Measurements from ENCODE around the gene MALT1.

MALT1 gene

GRCh38 chr18:58635891-58636290 lies 35.4 kb upstream of the MALT1 start:
- H3K27ac ChIP-seq, result no peak overlapping the region
- TF ChIP-seq, protein P1, sequence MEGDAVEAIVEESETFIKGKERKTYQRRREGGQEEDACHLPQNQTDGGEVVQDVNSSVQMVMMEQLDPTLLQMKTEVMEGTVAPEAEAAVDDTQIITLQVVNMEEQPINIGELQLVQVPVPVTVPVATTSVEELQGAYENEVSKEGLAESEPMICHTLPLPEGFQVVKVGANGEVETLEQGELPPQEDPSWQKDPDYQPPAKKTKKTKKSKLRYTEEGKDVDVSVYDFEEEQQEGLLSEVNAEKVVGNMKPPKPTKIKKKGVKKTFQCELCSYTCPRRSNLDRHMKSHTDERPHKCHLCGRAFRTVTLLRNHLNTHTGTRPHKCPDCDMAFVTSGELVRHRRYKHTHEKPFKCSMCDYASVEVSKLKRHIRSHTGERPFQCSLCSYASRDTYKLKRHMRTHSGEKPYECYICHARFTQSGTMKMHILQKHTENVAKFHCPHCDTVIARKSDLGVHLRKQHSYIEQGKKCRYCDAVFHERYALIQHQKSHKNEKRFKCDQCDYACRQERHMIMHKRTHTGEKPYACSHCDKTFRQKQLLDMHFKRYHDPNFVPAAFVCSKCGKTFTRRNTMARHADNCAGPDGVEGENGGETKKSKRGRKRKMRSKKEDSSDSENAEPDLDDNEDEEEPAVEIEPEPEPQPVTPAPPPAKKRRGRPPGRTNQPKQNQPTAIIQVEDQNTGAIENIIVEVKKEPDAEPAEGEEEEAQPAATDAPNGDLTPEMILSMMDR (conservative IDR thresholded peaks at IDR 0.05), result no peak
- TF ChIP-seq ZFX (IDR thresholded peaks at IDR 0.05), result no peak

DNA sequence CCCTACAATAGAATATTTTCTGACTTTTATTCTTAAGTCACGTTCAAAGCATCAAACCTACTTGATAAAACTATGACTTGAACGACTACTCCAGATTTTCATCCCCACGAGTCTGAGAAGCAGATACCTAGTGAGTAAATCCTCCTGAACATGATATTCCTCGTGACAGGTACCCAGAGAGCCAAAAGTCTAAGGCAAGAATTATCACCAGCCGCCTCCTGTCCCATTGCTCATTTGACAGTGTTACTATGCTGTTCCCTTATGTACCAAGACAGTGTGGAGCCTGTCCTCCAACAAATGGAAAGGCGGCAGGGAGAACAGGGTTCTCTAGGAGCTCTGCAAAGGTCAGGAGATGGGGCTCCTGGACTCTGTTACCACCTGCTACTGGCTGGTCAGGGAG lies 34.1 kb upstream of the MALT1 start:
- no peak overlapping the region for H3K27ac ChIP-seq
- TF ChIP-seq, protein P1 (conservative IDR thresholded peaks at IDR 0.05), result no peak

GRCh38 chr18:58637946-58638345 lies 33.3 kb upstream of the MALT1 start:
- no peak overlapping the region for H3K27ac ChIP-seq
- TF ChIP-seq, protein P1 (conservative IDR thresholded peaks at IDR 0.05), result no peak
- TF ChIP-seq ZFX (IDR thresholded peaks at IDR 0.05), result no peak

DNA sequence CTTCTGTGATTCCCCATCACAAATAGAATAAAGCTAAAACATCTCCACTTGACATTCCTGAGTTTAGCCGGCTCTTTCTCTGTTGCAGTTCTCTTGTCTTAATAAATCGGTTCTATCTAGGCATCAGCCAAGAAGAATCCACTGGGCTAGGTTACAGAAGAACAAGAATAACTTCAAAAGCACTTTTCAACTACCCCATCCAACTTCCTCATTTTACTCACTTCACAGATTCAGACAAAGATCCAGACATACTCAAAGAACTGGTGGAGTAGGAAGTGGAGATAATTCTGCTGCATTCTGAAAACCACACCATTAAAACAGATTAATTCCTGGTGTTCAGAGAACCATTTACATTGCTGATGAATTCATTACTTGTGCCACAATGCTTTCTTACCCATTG lies 32.8 kb upstream of the MALT1 start:
- TF ChIP-seq ZFX (IDR thresholded peaks at IDR 0.05), result no peak
- TF ChIP-seq, protein P1 (conservative IDR thresholded peaks at IDR 0.05), result no peak
- no peak overlapping the region for H3K27ac ChIP-seq

DNA sequence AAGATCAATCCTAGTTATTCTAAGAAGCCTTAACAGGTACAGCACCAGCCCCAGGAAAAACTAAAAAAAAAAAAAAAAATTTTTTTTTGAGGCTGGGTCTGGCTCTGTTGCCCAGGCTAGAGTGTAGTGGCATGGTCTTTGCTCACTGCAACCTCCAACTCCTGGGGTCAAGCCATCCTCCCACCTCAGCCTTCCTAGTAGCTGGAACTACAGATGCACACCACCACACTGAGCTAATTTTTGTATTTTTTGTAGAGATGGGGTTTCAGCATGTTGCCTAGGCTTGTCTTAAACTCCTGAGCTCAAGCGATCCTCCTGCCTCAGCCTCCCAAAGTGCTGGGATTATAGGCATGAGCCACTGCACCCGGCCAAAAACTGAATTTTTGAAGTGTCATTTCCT lies 32.0 kb upstream of the MALT1 start:
- H3K27ac ChIP-seq, result no peak overlapping the region

DNA sequence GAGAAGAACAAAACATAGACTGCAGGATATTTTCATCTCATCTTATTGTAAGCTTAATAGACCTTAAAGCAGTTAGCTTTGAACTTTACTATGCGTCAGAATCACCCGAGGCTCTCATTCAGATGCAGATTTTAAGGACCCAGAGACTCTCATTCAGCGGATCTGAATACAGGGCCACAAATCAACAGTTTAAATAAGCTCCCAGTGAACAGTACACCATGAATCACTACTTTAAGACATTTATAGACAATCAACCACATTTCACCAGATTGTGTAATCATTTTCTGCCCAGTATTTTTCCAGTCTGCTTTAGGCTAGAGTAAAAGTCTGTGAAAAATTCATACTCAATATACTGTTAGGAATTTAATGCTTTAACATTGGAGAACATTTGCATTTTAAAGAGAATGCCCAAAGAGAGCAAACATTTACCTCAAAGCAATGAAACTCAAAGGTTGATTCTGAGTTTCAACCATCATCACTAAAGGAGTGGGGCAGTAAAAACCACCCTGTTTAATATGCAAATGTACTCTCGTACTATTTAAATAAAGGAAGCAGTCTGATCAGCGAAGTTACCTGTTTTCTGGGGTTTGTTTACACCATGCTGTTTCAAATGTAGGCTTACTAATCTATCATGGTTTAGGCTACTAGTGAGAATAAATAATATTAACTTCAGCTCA lies 31.4 kb upstream of the MALT1 start:
- no peak for TF ChIP-seq ZFX (IDR thresholded peaks at IDR 0.05)
- TF ChIP-seq, protein P1 (conservative IDR thresholded peaks at IDR 0.05), result no peak
- H3K27ac ChIP-seq, result no peak overlapping the region

More for the DNA sequence above, 32.0 kb upstream of the MALT1 start:
- TF ChIP-seq ZFX (IDR thresholded peaks at IDR 0.05), result no peak
- TF ChIP-seq, protein P1 (conservative IDR thresholded peaks at IDR 0.05), result no peak

DNA sequence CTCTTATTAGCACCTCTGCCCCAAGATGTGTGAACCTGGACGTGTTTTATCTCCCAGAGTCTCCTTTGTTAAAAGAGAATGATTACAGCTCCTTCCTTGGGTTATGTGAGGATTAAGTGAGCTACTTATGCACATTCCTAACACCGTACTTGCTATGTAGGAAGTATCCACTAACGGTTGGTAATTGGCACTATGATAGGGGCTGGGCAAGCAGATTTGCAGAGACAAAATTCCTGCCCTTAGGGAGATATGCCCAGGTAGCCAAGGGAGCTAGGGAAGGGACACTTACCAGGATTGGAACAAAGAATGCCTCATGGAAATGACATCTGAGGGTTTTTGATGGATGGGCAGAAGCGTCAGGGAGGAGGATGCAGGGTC lies 30.8 kb upstream of the MALT1 start:
- no peak for TF ChIP-seq ZFX (IDR thresholded peaks at IDR 0.05)
- TF ChIP-seq, protein P1 (conservative IDR thresholded peaks at IDR 0.05), result no peak
- no peak overlapping the region for H3K27ac ChIP-seq

Data from C4-2B (cell line).